ENCODE data around the gene COBL.

DNA sequence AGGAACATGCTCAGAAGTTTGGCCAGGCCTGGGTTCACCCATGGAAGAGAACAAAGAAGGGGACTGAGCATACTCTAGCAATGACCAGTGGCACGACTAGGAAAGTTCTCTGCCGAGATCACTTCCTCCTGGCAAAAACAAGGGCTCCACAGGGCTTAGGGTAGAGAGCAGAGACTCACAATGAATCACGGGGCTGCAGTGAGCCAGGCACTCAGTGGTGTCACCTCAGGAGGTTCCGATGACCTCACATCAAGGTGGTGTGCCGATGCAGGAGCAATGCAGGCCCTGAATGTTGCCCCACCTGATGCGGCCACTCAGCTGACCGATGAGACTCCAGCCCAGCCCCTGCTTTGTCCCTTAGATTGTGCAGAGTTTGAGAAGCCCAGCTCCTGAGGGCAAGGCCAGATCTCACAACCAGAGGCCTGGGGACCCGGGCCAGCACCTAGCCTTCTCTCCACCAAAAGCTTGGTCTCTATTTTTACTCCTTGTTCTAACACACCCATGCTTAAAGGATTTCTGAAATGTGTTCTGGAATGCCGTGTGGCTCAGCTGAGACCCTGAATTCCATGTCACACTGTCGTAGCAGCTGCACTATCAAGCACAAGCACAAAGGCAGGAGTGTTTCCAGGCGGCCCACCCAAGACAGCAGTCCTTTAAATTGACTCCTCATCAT is 60.9 kb downstream of the COBL start:
- TF ChIP-seq CTCF (optimal IDR thresholded peaks at IDR 0.05 in 1 of 3, IDR thresholded peaks at IDR 0.05 in 1 of 3, conservative IDR thresholded peaks at IDR 0.05 in 1 of 3; ENCODE audit: extremely low read depth in 1 of 3, insufficient read depth in 2 of 3, low read length in 3 of 3) (no peak), EZH2 (IDR thresholded peaks at IDR 0.05; ENCODE audit: low read length) (no peak)
